WERI-Rb-1 (cell line): Measurements from ENCODE around the gene GALNT9.
A peak's percentile ranks its signal among the peaks of the same experiment; 100 is the strongest.

Experiments used
- DNase-seq: peaks from one replicate; pipeline ENCODE4 v3.0.0-alpha.2; 2020
- H3K27ac ChIP-seq: fragments of 250-450 bp; sonication (Bioruptor Pico); 2 replicates; pipeline ENCODE4 v1.5.1; 2020; ENCODE audit warnings: mild to moderate bottlenecking, moderate library complexity
- H3K27me3 ChIP-seq: fragments of 250-450 bp; sonication (Bioruptor Pico); 2 replicates; pipeline ENCODE4 v1.5.1; 2021; ENCODE audit warnings: mild to moderate bottlenecking, low read depth, moderate library complexity; ENCODE audit not compliant: insufficient read depth, severe bottlenecking
- H3K36me3 ChIP-seq: fragments of 250-450 bp; sonication (Bioruptor Pico); 2 replicates; pipeline ENCODE4 v1.5.1; 2020; ENCODE audit warnings: mild to moderate bottlenecking, moderate library complexity
- H3K4me3 ChIP-seq: 2 replicates; pipeline ENCODE4 v1.5.1; 2011; ENCODE audit warnings: low read depth, mild to moderate bottlenecking, control low read depth, low read length
- H3K9me3 ChIP-seq: fragments of 250-450 bp; sonication (Bioruptor Pico); 2 replicates; pipeline ENCODE4 v1.5.1; 2021; ENCODE audit warnings: mild to moderate bottlenecking, moderate library complexity; ENCODE audit not compliant: severe bottlenecking
- CTCF ChIP-seq: IDR thresholded peaks from 2 replicates; pipeline ENCODE4 v1.5.1; 2011; ENCODE audit warnings: low read depth, mild to moderate bottlenecking, control low read depth, inconsistent platforms, low read length

GALNT9 gene

GRCh38 chr12:132315507-132315906, 13.9 kb downstream of the GALNT9 start:
- Histone ChIP-seq H3K9me3 (no peaks in the 10 kb centered on the region), H3K27ac (no peak overlapping the region), H3K36me3 (no peaks in the 10 kb centered on the region), H3K27me3 (no peaks in the 10 kb centered on the region), H3K4me3 (no peak overlapping the region)
- no peak for TF ChIP-seq CTCF
- DNase-seq: no peak

GRCh38 chr12:132314516-132315233, 14.7 kb downstream of the GALNT9 start:
- Histone ChIP-seq H3K27me3 (no peaks in the 10 kb centered on the region), H3K27ac (no peak overlapping the region), H3K9me3 (no peaks in the 10 kb centered on the region), H3K36me3 (no peaks in the 10 kb centered on the region), H3K4me3 (no peak overlapping the region)
- DNase-seq: no peak
- TF ChIP-seq CTCF: 0 out of 2 replicates have a peak, but pooled peaks have one; percentile 13

- TF ChIP-seq CTCF: no peak
- Histone ChIP-seq H3K9me3 (no peaks in the 10 kb centered on the region), H3K27me3 (no peaks in the 10 kb centered on the region)
These were observed 15.4 kb downstream of the GALNT9 start for GRCh38 chr12:132314035-132314434.

GRCh38 chr12:132313182-132313581, 16.2 kb downstream of the GALNT9 start:
- H3K4me3 ChIP-seq: no peak overlapping the region
- H3K9me3 ChIP-seq: no peaks in the 10 kb centered on the region
- no peaks in the 10 kb centered on the region for H3K36me3 ChIP-seq
- no peak for DNase-seq
- TF ChIP-seq CTCF: no peak
- H3K27ac ChIP-seq: no peak overlapping the region
- H3K27me3 ChIP-seq: no peaks in the 10 kb centered on the region

More at GRCh38 chr12:132314035-132314434, 15.4 kb downstream of the GALNT9 start:
- DNase-seq: no peak
- H3K4me3 ChIP-seq: no peak overlapping the region
- no peaks in the 10 kb centered on the region for H3K36me3 ChIP-seq
- H3K27ac ChIP-seq: no peak overlapping the region

GRCh38 chr12:132312516-132312915, 16.9 kb downstream of the GALNT9 start:
- no peak for DNase-seq
- H3K4me3 ChIP-seq: no peak overlapping the region
- H3K9me3 ChIP-seq: no peaks in the 10 kb centered on the region
- H3K27me3 ChIP-seq: no peaks in the 10 kb centered on the region
- TF ChIP-seq CTCF: no peak
- H3K27ac ChIP-seq: no peak overlapping the region
- no peaks in the 10 kb centered on the region for H3K36me3 ChIP-seq
